ENCODE measurements around the gene SEC23B. TPM values are rescaled to one million over a fixed set of nuclear protein-coding genes. Genes with fewer than 3 reads are reported as not detected.

Gene SEC23B
- total RNA-seq (10 to 100 TPM; 34.7 to 51.3 (median 42.1) TPM), total RNA-seq (43.2 to 157 (median 66.9) reads per million in 29 experiments)
- total RNA-seq (2013), result 37.4 TPM

DNA sequence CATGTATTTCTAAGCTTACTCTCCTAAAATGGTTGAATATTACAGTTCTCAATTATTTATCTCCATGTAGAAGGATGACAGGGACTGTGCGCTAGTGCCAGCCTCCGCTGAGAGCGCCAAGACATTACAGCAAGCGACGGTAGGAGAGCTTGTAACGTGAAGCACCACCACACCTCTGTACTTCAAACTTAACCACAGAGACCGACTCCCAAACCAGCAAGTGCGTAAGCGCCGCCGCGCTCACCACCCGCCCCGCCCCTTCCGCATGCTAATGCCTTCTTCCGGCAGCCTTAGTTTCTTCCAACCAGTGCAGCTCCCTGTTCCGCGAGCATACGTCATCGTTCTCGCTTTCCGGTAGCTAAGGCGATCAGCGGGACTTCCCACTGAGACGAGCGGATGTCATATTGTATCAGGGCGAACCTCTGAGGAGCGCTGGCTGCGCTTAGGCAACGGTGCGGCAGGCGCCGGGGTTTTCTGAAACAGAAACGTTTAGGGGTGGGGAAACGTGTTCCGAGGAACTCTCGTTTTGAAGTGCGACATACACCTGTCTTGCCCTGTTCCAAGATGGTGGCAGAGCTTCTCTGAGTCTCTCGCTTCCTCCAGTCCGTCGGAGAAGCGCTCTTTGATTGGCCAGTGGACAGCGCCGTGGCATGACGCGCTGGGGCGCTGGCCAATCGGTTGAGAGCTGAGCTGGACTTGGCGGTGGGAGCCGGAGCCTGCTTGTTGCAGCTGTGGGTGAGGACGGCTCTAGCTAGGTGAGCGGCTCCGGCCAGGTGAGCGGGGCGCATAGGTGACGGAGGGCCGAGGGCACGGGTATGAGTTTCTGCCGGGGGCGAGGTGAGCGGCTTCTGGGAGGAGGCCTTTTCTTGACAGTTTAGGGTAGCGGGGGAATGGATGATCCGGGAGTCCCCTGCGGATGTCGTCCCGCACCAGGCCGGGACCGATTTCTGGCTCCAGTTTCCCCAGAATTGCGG, at the start of gene SEC23B:
SEC23B (plus strand) TSS at position 723 of the 974 bp plus-strand sequence. CDS start 2,896 bp downstream, outside the sequence.
- CTCF ChIA-PET, result interaction anchor here (0.5 to 2.8 kb wide), 17 partner anchors 8 to 1545 kb away, joined by 3 to 41 read pairs (median 4); partner anchors contain the start of genes DZANK1 (in 2 of the 2), RBBP9 (in 2 of the 2), CFAP61 (in 1 of the 2) and CRNKL1 (in 1 of the 2)
- Mint-ChIP-seq H3K4me3 (peak within 1 kb of the TSS; percentile 99 to 100 (median 100)), H3K27ac (peak within 1 kb of the TSS; percentile 100), H3K27me3 (no peaks in the 10 kb centered on the region), H3K9me3 (no peaks in the 10 kb centered on the region), H3K36me3 (peaks cover 18% of the 10 kb centered on the region), H3K4me1 (peaks cover 45 to 50% (median 46%) of the 10 kb centered on the region in 3 donors)
- WGBS (ENCODE audit: insufficient coverage), result 0% methylated on average over 67 of the region's 69 CpGs
- Histone ChIP-seq H3K4me1 (ENCODE audit: control insufficient read depth in 1 of 2, extremely low read depth in 1 of 2, insufficient read depth in 2 of 2, low read length in 2 of 2) (peaks cover 13 to 18% of the 10 kb centered on the region in 2 experiments), H3K9me3 (no peaks in the 10 kb centered on the region), H3K4me3 (ENCODE audit: control insufficient read depth in 1 of 2, extremely low read depth in 1 of 2, low read length in 1 of 2) (peak within 1 kb of the TSS; percentile 91 to 98), H3K27ac (ENCODE audit: low read length) (peak within 1 kb of the TSS; percentile 100), H3K36me3 (ENCODE audit: control insufficient read depth in 2 of 2, extremely low read depth in 1 of 2, insufficient read depth in 1 of 2, low read length in 1 of 2) (peaks cover 0 to 23% of the 10 kb centered on the region in 2 donors), H3K27me3 (replicated peaks in 1 of 2; ENCODE audit: control insufficient read depth in 2 of 2, extremely low read depth in 1 of 2, insufficient read depth in 2 of 2, low read length in 1 of 2) (no peaks in the 10 kb centered on the region)
- DNase-seq (peak; percentile 92 to 100 (median 99)), ATAC-seq (replicated peaks in 1 of 4) (peak; percentile 84 to 95 (median 92))
- POLR2A ChIA-PET, result interaction anchor here (0.6 to 3.4 kb wide), 30 partner anchors 8 to 1948 kb away, joined by 3 to 59 read pairs (median 4); partner anchors contain the start of genes DZANK1 (in 2 of the 2), POLR3F (in 2 of the 2), RBBP9 (in 2 of the 2) and SMIM26 (in 2 of the 2)

DNA sequence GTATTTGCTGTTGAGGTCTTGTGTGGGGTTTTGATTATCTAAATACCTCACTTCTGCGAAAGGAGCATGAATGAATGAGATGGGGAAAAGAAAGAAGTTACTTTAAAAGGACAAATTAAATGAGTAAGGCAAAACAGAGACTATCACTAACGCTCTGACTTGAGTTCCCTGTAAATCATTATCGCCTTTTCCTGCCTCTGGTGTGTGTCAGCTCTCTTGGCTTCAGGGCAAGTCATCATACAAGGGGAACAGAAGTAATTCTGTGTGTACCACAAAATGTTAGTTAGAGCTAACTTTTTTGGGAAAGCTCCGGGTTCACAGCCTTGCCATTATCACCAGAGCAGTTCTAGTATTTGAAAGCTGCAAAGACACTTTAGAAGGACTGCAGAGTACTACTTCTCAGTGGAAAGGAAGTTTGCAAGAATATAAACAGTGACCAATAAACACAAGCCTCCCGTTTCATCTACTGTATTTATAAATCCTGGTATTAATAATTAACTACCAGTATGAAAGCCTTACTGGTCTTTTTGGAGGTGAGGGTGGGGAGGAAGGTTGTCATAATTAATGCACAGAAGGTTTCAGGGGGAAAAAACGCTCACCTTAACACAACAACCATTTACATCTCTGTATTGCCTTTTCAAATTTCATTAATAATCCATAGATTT, 42.1 kb upstream of the SEC23B start:
- Histone ChIP-seq H3K9me3 (no peaks in the 10 kb centered on the region), H3K4me3 (ENCODE audit: control insufficient read depth in 1 of 2, extremely low read depth in 1 of 2, low read length in 1 of 2) (no peak overlapping the region), H3K36me3 (ENCODE audit: control insufficient read depth in 2 of 2, extremely low read depth in 1 of 2, insufficient read depth in 1 of 2, low read length in 1 of 2) (peaks cover 0 to 12% of the 10 kb centered on the region in 2 donors), H3K27me3 (replicated peaks in 1 of 2; ENCODE audit: control insufficient read depth in 2 of 2, extremely low read depth in 1 of 2, insufficient read depth in 2 of 2, low read length in 1 of 2) (no peaks in the 10 kb centered on the region), H3K27ac (ENCODE audit: low read length) (peak overlapping the region; percentile 77), H3K4me1 (ENCODE audit: control insufficient read depth in 1 of 2, extremely low read depth in 1 of 2, insufficient read depth in 2 of 2, low read length in 2 of 2) (peaks cover 5 to 19% of the 10 kb centered on the region in 2 experiments)
- H3K9me3 Mint-ChIP-seq, result no peaks in the 10 kb centered on the region
- ChIA-PET POLR2A (interaction anchor here (1.2 to 2.8 kb wide), 4 partner anchors 41 to 177 kb away, joined by 3 to 59 read pairs (median 14); partner anchors contain the start of genes SEC23B (in 2 of the 2) and ZNF133 (in 1 of the 2)), CTCF (interaction anchor here (1.5 to 2.7 kb wide), 2 partner anchors 41 to 42 kb away, joined by 4 to 31 read pairs; partner anchors contain the start of gene SEC23B (in 1 of the 2))
- peaks cover 7% of the 10 kb centered on the region for H3K36me3 Mint-ChIP-seq
- no peaks in the 10 kb centered on the region for H3K27me3 Mint-ChIP-seq
- 83% methylated on average over 3 of the region's 6 CpGs for WGBS (ENCODE audit: insufficient coverage)
- ATAC-seq (replicated peaks in 1 of 4) (no peak), DNase-seq (no peak)
- H3K27ac Mint-ChIP-seq, result peak overlapping the region; percentile 39 to 94
- H3K4me1 Mint-ChIP-seq, result peaks cover 26 to 39% (median 30%) of the 10 kb centered on the region in 3 donors
- peak overlapping the region; percentile 96 to 98 (median 96) for H3K4me3 Mint-ChIP-seq

- WGBS (ENCODE audit: insufficient coverage), result 4% methylated on average over 14 of the region's 15 CpGs
- Histone ChIP-seq H3K4me1 (ENCODE audit: control insufficient read depth in 1 of 2, extremely low read depth in 1 of 2, insufficient read depth in 2 of 2, low read length in 2 of 2) (peaks cover 5 to 19% of the 10 kb centered on the region in 2 experiments), H3K27me3 (replicated peaks in 1 of 2; ENCODE audit: control insufficient read depth in 2 of 2, extremely low read depth in 1 of 2, insufficient read depth in 2 of 2, low read length in 1 of 2) (no peaks in the 10 kb centered on the region), H3K27ac (ENCODE audit: low read length) (peak overlapping the region; percentile 77), H3K36me3 (ENCODE audit: control insufficient read depth in 2 of 2, extremely low read depth in 1 of 2, insufficient read depth in 1 of 2, low read length in 1 of 2) (peaks cover 0 to 19% of the 10 kb centered on the region in 2 donors), H3K9me3 (no peaks in the 10 kb centered on the region), H3K4me3 (ENCODE audit: control insufficient read depth in 1 of 2, extremely low read depth in 1 of 2, low read length in 1 of 2) (peak overlapping the region; percentile 80 to 93)
- peak overlapping the region; percentile 96 to 98 (median 96) for H3K4me3 Mint-ChIP-seq
- H3K27ac Mint-ChIP-seq, result peak overlapping the region; percentile 92 to 94
- peaks cover 26 to 39% (median 30%) of the 10 kb centered on the region in 3 donors for H3K4me1 Mint-ChIP-seq
- DNase-seq, result no peak
- CTCF ChIA-PET, result interaction anchor here (0.5 to 2.7 kb wide), 6 partner anchors 31 to 784 kb away, joined by 3 to 31 read pairs (median 4); partner anchors contain the start of genes RBBP9 (in 1 of the 2), RRBP1 (in 1 of the 2), SEC23B (in 1 of the 2) and ZNF133 (in 1 of the 2)
- POLR2A ChIA-PET, result interaction anchor here (0.8 to 2.8 kb wide), 6 partner anchors 30 to 499 kb away, joined by 3 to 59 read pairs (median 5); partner anchors contain the start of genes SEC23B (in 2 of the 2), RBBP9 (in 1 of the 2) and ZNF133 (in 1 of the 2)
- no peaks in the 10 kb centered on the region for H3K27me3 Mint-ChIP-seq
- H3K9me3 Mint-ChIP-seq, result no peaks in the 10 kb centered on the region
- peaks cover 11% of the 10 kb centered on the region for H3K36me3 Mint-ChIP-seq
- ATAC-seq (replicated peaks in 1 of 4), result peak; percentile 19 to 37 (median 29)
Measured at GRCh38 chr20:18466574-18466893, 41.2 kb upstream of the SEC23B start.

GRCh38 chr20:18466894-18467730, 40.6 kb upstream of the SEC23B start, which contains the start of the genes DZANK1 and POLR3F:
Gene DZANK1 (minus strand): TSS chr20:18467030. CDS start chr20:18465358, 1,672 bp downstream.
Gene POLR3F (plus strand): TSS chr20:18467390. CDS start chr20:18467507, 117 bp downstream.
- Mint-ChIP-seq H3K4me1 (peaks cover 26 to 39% (median 30%) of the 10 kb centered on the region in 3 donors), H3K27ac (peak within 1 kb of the TSS; percentile 92 to 94), H3K4me3 (peak within 1 kb of the TSS; percentile 96 to 98 (median 96)), H3K9me3 (no peaks in the 10 kb centered on the region), H3K36me3 (peaks cover 11% of the 10 kb centered on the region), H3K27me3 (no peaks in the 10 kb centered on the region)
- WGBS (ENCODE audit: insufficient coverage), result 0% methylated on average over 52 of the region's 57 CpGs
- peak; percentile 93 to 98 (median 97) for ATAC-seq (replicated peaks in 1 of 4)
- H3K4me3 ChIP-seq (ENCODE audit: control insufficient read depth in 1 of 2, extremely low read depth in 1 of 2, low read length in 1 of 2), result peak within 1 kb of the TSS; percentile 80 to 93
- H3K27me3 ChIP-seq (replicated peaks in 1 of 2; ENCODE audit: control insufficient read depth in 2 of 2, extremely low read depth in 1 of 2, insufficient read depth in 2 of 2, low read length in 1 of 2), result no peaks in the 10 kb centered on the region
- DNase-seq, result peak; percentile 83 to 94 (median 89)
- H3K4me1 ChIP-seq (ENCODE audit: control insufficient read depth in 1 of 2, extremely low read depth in 1 of 2, insufficient read depth in 2 of 2, low read length in 2 of 2), result peaks cover 5 to 19% of the 10 kb centered on the region in 2 experiments
- no peaks in the 10 kb centered on the region for H3K9me3 ChIP-seq
- peak within 1 kb of the TSS; percentile 77 for H3K27ac ChIP-seq (ENCODE audit: low read length)
- ChIA-PET CTCF (interaction anchor here (0.5 to 2.7 kb wide), 7 partner anchors 30 to 1257 kb away, joined by 3 to 31 read pairs (median 3); partner anchors contain the start of genes RBBP9 (in 1 of the 2), RRBP1 (in 1 of the 2), SEC23B (in 1 of the 2) and ZNF133 (in 1 of the 2)), POLR2A (interaction anchor here (0.8 to 2.8 kb wide), 6 partner anchors 30 to 500 kb away, joined by 3 to 59 read pairs (median 5); partner anchors contain the start of genes SEC23B (in 2 of the 2), RBBP9 (in 1 of the 2) and ZNF133 (in 1 of the 2))
- H3K36me3 ChIP-seq (ENCODE audit: control insufficient read depth in 2 of 2, extremely low read depth in 1 of 2, insufficient read depth in 1 of 2, low read length in 1 of 2), result peaks cover 0 to 21% of the 10 kb centered on the region in 2 donors

DNA sequence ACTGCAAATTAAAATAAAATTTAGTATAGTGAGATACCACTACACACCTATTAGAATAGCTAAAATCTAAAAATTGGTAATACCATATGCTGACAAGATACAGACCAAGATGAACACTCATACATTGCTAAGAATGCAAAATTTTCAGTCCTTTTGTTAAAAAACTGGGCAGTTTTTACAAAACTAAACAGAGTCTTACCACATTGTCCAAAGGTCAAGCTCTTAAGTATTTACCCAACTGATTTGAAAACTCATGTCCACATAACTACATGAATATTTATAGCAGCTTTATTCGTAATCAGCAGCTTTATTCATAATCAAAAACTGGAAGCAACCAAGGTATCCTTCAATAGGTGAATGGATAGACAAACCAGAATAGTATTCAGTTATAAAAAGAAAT, 30.5 kb upstream of the SEC23B start:
- Histone ChIP-seq H3K27me3 (replicated peaks in 1 of 2; ENCODE audit: control insufficient read depth in 2 of 2, extremely low read depth in 1 of 2, insufficient read depth in 2 of 2, low read length in 1 of 2) (no peaks in the 10 kb centered on the region), H3K36me3 (ENCODE audit: control insufficient read depth in 2 of 2, extremely low read depth in 1 of 2, insufficient read depth in 1 of 2, low read length in 1 of 2) (peaks cover 3 to 44% of the 10 kb centered on the region in 2 donors), H3K9me3 (no peaks in the 10 kb centered on the region), H3K4me1 (ENCODE audit: control insufficient read depth in 1 of 2, extremely low read depth in 1 of 2, insufficient read depth in 2 of 2, low read length in 2 of 2) (no peaks in the 10 kb centered on the region), H3K4me3 (ENCODE audit: control insufficient read depth in 1 of 2, extremely low read depth in 1 of 2, low read length in 1 of 2) (no peak overlapping the region), H3K27ac (ENCODE audit: low read length) (no peak overlapping the region)
- ATAC-seq (replicated peaks in 1 of 4), result no peak
- H3K4me1 Mint-ChIP-seq, result no peaks in the 10 kb centered on the region
- no peak overlapping the region for H3K27ac Mint-ChIP-seq
- CTCF ChIA-PET, result no interaction called here
- no peak overlapping the region for H3K4me3 Mint-ChIP-seq
- peaks cover 41% of the 10 kb centered on the region for H3K36me3 Mint-ChIP-seq
- no peak for DNase-seq
- POLR2A ChIA-PET, result interaction anchor here (0.6 kb wide), 2 partner anchors 30 to 36 kb away, joined by 4 to 5 read pairs; no protein-coding TSS in a partner anchor
- WGBS (ENCODE audit: insufficient coverage), result no CpG with 5 or more reads among the region's 1 CpG
- H3K9me3 Mint-ChIP-seq, result no peaks in the 10 kb centered on the region
- no peaks in the 10 kb centered on the region for H3K27me3 Mint-ChIP-seq
